NK-92 (cell line): Measurements from ENCODE around the gene KCTD8.
"Not testable (repeated sequence)": the region's sequence is repeated elsewhere in the genome, so short reads cannot be mapped to it uniquely, and the experiment has no call there.

Source experiments
- DNase-seq: peaks from one replicate; lab custom pipeline; 2025; ENCODE audit not compliant: unreplicated experiment; lab: John Stamatoyannopoulos, UW

The KCTD8 gene

DNA sequence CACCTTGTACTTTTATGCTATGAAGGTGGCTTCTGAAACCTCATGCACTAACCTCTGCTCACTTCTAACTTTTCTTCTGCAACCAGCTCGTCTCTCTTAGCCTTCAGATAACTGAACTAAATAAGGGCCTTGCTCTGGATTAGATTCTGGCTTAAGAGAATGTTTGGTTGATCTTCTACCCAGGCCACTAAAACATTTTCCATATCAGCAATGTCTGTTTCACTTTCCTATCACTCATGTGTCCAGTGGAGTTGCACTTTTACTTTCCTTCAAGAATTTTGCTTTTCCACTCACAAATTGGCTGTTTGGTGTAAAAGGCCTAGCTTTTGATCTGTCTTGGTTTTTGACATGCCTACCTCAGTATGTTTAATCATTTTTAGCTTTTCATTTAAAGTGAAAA is 105.8 kb downstream of the KCTD8 start:
- DNase-seq: no peak

DNA sequence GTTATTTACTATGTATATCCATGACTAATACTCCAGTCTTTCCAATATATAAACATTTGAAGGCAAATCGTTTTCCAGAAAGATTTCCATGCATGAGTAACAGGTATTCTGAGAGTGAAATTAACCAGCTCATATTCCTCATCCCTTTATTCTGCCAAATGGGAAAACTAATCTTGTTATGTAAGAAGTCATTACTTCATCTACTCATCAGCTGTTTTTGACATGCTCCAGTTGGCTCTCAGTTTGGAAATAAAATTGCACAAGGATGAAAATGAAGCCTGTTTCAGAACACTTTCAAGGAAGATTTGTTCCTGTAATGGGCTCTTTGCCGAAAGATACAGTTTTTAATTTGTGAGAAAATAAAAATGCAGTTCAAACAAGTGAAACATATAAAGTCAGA is 121.9 kb downstream of the KCTD8 start:
- no peak for DNase-seq

DNA sequence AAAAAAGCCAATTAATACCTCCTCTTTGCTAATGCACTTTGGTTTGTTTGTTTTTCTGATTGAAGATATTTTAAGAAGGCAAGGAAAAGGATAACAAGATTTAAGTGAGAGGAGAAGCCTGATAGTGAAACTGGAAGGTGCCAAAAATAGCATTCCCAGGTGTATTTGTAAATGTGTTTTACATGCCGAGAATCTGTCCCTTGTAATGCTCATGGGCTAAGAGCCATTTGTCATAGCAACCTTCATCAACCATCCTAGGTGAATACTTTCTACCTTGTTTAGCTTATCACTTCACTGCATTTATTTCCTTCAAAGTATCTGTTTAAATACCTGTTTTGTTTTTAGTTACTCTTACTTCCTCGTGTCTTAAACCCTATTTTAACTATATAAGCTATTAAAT is 127.8 kb downstream of the KCTD8 start:
- no peak for DNase-seq

DNA sequence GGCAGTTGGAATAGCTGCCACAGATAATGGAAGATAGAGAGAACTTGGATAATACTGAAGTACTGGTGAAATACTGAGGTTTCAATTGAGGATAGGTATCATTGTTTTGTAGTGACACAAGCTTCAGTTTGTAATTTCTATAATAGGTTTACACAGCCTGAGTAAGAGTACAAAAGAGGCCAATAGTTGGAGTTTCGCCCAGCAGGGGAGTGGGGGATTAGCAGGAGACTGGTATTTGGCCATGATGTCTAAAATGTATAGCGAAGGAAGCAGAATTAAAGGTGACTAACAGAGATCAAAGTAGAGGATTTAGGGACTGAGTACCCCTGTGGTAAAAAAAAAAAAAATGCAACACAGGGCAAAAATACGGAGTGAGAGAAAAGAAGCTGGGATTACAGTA is 129.5 kb downstream of the KCTD8 start:
- no peak for DNase-seq

DNA sequence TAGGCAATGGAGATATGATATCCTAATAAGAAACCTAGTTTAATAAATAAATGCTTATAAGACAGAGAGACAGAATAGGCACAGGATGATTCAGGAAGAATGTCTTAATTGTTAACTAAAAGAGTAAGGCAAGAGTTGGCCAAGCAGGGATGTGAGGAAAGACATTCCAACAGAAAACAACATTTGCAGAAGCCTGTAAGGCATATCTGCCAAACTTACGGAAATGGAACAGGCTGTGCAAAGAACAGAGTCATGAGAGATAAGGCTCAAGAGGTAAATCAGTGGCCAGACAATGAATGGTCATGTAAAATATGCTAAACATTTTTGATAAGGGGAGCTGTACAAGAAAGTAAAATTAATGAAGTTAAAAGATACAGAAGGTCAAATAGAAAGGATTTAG is 134.9 kb downstream of the KCTD8 start:
- no peak for DNase-seq

DNA sequence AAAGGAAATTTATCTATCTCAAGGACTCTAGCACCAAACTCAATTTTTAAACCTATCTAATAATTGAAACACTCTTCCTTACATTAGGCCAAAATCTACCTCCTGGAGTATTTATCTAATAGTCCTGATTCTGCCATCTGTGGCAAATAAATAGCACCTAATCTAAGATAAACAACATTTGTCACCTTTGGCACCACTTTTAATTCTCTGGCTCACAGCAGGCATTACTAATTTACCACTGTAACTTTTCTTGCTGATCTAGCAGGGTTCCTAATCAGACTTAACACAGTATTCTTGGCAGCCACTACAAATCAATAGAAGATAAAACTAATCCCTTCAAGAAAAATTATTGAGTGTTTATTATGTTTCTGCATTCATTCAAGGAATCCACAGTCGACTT is 161.1 kb downstream of the KCTD8 start:
- no peak for DNase-seq

DNA sequence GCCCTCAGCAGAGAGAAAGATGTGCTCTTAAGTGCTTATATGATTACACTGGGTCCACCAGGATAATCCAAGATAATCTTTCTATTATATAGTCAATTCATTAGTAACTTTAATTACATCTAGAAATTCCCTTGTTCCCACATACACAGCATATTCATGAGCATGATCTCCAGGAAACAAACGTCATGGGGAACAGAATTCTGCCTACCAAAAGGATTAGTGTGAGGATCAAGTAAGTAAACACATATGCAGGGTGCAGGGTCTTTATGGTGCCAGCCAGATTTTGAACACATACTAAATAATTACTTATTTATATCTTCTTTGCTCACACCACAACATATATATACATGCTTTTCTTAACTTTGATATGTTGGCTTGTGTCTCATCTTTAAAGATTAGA is 169.1 kb downstream of the KCTD8 start:
- no peak for DNase-seq

DNA sequence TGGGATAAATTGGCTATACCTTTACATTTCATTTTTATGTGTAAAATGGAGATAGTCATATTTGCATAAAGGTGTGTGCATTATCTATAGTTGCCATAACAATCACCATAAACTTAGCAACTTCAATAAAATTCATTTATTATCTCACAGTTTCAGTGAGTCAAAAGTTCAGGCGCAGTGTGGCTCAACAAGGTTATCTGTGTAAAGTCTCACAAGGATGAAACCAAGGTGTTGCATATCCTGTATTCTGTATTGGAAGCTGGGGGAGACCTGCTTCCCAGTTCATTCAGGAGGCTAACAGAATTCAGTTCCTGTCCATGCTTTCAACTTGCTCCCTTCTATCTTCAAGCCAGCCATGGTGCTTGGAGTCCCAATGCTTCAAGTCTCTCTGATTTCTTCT is 169.5 kb downstream of the KCTD8 start:
- DNase-seq: no peak

DNA sequence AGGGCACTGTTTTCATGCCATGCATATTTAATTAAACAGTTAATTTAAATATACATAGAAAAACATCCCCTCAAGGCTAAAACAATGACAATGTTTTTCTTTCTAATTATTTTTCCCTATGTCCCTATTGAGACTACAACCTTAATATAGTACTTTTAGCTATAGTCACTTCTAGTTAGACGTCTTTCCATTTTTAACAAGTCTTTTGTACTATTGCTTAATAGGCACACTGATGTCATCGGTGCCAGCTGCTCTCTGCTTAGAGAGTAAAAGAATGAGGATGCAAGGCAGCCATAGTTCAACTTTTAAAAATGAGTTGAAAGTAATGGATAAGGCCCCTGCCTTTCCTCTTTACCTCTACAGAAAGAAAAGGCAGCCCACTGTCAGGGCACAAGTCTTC is 191.1 kb downstream of the KCTD8 start:
- DNase-seq: no peak

DNA sequence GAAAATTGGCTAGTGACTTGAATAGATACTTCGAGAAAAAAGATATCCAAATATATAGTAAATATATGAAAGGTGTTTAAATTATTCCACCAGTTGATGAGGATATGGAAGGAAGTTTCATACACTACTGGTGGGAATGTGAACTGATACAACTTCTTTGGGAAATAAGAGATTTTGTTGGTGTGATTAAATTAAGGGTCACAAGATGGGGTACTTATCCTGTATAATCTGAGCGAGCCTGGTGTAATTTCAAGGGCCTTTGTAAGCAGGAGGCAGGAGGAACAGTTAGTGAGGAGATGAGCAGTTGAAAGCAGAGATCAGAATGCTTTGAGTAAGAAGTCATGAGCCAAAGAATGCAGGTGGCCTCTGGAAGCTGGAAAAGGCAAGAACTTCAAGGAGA is 192.2 kb downstream of the KCTD8 start:
- no peak for DNase-seq

DNA sequence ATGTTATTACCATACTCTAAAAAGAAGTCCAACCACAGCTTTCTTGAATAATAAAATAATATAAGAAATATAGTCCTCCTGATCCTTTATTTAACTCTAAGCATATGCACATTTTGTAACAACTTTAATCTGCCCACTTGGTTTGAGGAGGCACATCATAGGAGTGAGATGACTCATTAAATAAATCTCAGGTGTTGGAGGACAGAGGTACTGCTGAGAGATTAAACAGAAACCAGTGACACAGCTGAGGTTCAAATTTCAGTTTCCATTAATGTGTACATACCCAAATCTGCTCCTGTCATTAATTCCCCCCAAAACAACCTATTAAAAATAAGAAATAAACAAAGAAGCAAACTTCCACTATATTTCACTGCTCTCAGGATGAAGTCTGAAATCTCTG is 211.0 kb downstream of the KCTD8 start:
- no peak for DNase-seq

DNA sequence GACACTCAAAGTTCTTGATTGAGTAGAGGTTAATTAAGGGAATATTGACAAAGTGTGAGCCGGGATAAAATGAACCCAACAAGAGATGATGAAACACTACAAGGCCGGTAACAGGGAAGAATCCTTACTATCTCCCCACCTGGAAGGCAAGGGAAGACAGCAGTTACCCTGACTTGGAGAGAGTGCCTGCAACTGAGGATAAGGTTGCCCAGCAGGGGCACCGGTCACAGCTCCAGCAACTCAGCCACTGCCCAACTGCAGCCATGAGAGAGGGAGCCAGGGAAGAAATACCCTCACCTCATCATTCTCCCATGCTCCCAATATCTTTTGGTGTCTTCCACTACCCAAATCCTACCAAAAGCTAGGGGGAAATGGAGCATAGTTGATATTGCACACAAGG is 212.7 kb downstream of the KCTD8 start:
- no peak for DNase-seq

DNA sequence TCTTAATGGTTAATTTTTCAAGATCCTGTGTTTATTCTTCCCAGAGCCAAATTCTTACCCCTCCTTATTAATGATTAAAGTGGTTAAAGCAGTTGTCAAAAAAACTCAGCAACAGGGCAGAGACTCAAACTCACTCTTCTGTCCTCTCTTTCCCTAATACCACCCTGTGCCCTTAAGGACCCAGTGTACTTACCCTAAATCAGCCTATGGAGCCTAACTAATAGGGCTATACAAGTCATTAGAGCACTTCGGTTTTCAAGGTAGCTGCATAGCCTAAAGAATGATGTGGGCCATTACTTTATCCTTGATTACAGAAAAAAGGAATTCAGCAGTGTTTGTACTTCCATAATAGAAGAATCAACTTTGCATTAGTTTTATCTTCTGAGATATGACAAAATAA is 216.3 kb downstream of the KCTD8 start:
- DNase-seq: no peak

DNA sequence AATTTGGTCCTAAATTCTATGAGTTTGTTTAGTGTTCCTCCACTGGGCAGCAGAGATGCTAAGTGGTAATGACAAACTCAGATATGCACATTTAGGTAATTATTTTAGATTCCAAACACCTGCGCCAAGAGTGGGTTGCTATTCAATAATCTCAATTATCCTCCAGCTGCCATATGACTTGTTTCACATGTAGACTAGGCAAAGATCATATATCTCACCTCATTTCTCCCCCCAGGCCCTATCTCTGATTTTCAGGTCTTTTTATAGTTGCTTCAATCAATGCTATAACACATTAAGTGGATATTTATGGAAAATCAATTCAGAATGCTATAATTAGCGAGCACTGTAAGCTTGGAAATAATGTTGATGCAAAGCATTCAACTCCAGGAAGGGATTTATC is 217.6 kb downstream of the KCTD8 start:
- no peak for DNase-seq

DNA sequence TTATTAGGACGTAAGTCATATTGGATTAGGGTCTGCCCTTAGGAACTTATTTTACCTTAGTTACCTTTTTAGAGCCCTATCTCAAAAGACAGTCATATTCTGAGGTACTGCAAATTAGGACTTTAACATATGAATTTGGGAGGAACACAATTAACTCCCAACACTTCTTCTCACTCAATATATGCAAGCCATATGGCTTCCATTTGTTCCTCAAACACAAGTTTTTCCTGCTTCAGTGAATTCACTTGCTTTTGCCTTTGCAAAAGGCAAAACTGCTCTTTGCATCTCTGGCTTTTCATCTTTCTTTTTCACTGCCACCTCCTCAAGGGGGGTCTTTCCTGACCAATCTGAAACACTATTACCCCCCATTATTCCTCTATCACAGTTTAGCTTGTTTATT is 220.3 kb downstream of the KCTD8 start:
- DNase-seq: no peak

DNA sequence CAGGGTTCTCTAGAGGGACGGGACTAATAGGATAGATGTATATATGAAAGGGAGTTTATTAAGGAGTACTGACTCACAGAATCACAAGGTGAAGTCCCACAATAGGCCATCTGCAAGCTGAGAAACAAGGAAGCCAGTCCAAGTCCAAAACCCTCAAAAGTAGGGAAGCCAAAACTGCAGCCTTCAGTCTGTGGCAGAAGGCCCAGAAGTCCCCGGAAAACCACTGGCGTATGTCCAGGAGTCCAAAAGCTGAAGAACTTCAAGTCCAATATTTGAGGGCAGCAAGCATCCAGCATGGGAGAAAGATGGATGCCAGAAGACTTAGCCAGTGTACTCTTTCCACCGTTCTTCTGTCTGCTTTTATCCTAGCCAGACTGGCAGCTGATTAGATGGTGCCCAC is 227.2 kb downstream of the KCTD8 start:
- DNase-seq: no peak

DNA sequence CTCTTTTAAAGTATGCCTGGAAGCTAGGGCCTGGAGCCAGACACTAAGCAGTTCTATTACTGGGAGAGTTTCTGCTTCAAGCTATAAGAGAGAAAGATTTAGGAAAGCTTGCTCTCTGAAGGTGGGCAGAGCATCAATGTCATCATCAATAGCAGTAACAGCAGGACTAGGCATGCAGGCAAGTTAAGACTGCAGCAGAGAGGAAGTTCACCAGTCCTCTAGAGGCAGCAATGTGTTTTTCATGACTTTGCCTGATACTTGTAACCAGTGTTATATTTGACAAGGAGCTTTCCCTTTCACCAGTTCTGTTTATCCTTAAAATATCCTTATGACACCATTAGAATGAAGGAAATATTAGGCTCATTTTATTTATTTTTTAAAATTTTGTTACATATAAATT is 237.9 kb downstream of the KCTD8 start:
- DNase-seq: no peak

DNA sequence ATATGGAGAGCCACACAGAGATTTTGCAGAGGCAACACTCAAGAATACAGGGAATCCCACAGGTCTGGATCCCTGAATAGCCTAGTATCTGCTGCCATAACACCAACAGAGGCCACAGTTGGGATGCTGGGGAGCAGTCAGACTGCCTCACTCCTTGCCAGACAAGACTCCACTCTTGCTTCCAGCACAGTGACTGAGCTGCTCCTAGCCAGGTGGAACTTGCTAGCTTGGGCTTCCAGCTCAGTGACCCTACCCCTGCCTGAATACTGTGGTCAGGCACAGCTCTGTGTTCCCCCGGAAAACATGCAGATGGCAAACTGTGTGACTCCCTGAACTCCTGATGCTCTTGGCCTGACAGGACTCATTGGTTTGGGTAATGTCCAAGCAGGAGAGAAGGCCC is 251.8 kb downstream of the KCTD8 start:
- DNase-seq: no peak

DNA sequence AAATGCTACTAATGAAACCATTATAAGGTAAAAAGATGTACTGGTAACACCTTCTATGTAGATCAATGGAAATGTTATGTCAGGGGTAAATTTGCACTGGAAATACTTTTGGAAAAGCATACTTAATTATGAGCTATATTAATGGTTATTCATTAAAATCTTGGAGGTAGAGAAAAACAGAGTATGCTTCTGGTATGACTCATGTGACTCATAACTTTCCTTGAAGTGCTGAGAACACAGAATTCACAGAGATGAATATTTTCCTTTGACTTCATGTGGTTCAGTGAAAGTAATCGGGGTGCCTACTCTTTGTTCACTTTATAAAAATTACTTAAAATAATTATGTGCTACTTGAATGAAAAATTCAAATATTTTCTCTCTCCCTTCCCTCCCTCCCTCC is 254.2 kb downstream of the KCTD8 start:
- DNase-seq: no peak

DNA sequence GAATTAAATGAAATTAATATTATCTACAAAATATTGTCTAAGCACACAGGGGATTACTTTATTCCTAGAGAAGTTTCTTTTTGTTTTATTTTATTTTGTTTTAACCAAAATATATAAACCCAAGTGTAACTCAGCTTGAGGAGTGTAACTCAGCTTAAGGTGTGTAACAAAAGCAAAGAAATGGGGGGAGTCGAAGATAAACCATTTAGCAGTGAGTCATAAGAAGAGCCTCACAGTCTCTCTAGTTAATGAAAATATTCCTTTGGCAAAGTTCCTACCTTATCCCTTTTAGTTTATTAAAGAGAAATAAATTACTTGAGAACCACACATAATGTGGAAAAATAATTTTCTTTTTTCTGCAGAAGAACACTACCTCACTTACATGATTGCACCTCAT is 261.8 kb downstream of the KCTD8 start:
- no peak for DNase-seq

DNA sequence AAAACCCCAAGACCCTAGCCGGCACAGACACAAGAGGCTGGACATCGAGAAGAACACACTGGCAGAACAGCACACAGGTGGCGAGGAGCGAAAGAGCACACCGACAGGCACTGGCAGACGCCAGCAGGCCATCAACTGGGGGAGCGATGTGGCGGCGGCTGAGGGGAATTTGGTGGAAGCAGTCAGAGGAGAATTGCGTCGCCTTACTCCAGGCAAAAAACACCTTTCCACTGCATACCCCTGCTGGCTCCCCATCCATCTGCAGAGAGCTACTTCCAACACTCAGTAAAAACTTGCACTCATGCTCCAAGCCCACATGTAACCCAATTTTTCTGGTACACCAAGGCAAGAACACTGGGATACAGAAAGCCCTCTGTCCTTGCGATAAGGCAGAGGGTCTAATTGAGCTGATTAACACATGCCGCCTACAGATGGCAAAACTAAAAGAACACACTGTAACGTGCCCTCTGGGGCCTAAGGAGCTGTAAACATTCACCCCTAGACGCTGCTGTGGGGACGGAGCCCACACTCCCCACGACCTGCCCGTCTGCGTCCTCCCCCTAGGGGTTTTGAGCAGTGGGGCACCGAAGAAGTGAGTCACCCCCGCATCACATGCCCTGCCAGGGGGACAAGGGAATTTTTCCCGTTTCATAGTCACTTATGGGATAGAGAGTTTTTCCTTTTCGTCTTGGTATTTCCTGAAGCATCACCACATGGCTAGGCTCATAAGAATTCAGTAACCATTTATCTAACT is 262.3 kb downstream of the KCTD8 start:
- DNase-seq: no peak

DNA sequence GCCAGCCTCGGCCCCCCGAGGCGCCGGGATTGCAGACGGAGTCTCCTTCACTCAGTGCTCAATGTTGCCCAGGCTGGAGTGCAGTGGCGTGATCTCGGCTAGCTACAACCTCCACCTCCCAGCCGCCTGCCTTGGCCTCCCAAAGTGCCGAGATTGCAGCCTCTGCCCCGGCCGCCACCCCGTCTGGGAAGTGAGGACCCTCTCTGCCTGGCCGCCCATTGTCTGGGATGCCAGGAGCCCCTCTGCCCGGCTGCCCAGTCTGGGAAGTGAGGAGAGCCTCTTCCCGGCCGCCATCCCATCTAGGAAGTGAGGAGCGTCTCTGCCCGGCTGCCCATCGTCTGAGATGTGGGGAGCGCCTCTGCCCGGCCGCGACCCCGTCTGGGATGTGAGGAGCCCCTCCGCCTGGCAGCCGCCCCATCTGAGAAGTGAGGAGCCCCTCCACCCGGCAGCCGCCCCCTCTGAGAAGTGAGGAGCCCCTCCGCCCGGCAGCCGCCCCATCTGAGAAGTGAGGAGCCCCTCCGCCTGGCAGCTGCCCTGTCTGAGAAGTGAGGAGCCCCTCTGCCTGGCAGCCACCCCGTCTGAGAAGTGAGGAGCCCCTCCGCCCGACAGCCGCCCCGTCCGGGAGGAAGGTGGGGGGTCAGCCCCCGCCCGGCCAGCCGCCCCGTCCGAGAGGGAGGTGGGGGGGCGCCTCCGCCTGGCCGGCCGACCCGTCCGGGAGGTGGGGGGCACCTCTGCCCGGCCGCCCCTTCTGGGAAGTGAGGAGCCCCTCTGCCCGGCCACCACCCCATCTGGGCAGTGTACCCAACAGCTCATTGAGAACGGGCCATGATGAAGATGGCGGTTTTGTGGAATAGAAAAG is 266.9 kb downstream of the KCTD8 start:
- DNase-seq: not testable (repeated sequence)

DNA sequence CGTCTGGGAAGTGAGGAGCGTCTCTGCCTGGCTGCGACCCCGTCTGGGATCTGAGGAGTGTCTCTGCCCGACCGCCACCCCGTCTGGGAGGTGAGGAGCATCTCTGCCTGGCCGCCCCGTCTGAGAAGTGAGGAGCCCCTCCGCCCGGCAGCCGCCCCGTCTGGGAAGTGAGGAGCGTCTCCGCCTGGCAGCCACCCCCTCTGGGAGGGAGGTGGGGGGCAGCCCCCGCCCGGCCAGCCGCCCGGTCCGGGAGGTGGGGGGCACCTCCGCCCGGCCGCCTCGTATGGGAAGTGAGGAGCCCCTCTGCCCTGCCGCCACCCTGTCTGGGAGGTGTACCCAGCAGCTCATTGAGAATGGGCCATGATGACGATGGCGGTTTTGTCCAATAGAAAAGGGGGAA is 280.8 kb downstream of the KCTD8 start:
- DNase-seq: not testable (repeated sequence)
